ENCODE measurements around the gene BABAM1.

DNA sequence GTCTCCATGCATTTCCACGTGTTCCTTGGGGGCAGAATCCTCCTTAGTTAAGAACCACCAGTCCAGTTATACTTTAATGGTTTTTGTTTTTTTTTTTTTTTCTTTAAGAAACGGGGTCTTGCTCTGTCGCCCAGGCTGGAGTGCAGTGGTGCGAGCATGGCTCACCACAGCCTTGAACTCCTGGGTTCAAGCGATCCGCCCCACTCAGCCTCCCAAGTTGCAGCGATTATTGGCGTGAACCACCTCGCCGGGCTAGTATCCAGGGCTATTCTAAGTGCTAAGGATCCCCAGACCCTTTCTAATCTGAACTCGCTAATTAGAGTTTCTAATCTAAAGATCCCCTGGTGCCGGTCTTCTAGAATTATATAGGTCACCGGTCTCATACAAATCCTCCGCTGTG lies 26.4 kb downstream of the BABAM1 start:
- TF ChIP-seq, protein P1, sequence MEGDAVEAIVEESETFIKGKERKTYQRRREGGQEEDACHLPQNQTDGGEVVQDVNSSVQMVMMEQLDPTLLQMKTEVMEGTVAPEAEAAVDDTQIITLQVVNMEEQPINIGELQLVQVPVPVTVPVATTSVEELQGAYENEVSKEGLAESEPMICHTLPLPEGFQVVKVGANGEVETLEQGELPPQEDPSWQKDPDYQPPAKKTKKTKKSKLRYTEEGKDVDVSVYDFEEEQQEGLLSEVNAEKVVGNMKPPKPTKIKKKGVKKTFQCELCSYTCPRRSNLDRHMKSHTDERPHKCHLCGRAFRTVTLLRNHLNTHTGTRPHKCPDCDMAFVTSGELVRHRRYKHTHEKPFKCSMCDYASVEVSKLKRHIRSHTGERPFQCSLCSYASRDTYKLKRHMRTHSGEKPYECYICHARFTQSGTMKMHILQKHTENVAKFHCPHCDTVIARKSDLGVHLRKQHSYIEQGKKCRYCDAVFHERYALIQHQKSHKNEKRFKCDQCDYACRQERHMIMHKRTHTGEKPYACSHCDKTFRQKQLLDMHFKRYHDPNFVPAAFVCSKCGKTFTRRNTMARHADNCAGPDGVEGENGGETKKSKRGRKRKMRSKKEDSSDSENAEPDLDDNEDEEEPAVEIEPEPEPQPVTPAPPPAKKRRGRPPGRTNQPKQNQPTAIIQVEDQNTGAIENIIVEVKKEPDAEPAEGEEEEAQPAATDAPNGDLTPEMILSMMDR (conservative IDR thresholded peaks at IDR 0.05 in 1 of 2, IDR thresholded peaks at IDR 0.05 in 1 of 2; ENCODE audit: low read depth in 1 of 2, low read length in 2 of 2), result no peak
- TF ChIP-seq EZH2 (IDR thresholded peaks at IDR 0.05; ENCODE audit: low read length, missing control alignments), result no peak
